NCI-H446 treated with DMSO at 0.1 percent for 48 hours (cell line): ENCODE measurements around the gene CDHR5.

ENCODE experiments used
- DNase-seq: peaks from one replicate; lab custom pipeline; 2025; lab: John Stamatoyannopoulos, UW

CDHR5 gene

DNA sequence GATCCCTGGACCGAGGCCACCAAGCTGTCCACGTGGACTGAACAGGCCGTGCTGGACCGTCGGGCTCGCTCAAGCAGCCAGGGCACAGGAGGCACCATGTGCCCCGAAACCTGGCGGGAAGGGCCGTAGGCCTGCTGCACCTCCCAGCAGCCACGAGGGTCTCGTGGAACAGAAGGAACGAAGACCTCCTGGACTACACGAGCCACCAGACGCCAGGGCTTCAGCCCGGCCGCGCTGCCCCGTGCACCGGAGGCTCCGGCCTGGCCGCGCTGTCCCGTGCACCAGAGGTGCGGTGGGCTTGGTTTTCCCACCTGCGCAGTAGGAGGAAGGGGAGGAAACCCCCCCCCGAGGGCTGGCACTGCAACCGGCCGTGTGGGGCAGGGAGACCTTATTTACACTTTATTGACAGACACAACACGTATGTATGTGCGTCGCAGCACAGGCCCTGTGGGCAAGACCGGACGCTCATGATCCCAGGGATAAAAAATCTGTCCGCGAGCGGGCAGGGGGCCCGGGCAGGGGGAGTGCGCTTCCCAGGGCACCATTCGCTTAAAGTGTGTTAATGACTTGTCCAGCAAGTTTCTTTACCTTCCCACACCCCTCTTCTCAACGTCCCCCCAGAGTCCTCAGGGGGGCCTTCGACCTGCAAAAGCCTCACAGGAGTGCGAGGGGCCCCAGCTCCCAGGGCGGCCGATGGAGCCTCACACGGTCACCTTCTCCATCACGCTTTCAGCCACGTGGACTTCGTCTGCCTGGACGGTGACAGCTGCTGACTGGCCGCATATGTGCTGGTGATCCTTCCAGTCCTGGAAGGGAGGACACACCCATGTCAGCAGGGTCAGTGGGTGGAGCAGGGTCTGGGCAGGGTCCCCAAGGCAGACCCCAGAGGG, 19.3 kb upstream of the CDHR5 start:
- DNase-seq = no peak

DNA sequence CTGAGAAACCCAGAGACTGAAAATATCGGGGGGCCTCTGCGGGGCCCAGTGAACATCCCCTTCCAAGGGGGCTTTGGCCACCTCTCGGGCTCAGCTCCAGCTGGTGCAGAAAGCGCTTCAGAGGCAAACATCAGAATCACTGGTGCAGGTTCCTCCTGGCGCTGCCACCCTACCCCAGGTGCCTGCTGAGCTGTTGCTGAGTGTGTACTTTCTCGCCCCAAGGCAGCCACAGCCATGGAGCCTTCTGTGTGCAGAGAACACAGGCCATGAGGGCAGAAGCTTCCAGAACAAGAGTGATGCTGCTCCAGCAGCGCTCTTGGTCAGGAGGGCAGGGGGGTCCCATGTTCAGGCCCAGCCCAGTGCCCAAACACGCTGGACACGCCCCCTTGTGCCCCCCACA, 18.6 kb upstream of the CDHR5 start:
- DNase-seq = no peak

DNA sequence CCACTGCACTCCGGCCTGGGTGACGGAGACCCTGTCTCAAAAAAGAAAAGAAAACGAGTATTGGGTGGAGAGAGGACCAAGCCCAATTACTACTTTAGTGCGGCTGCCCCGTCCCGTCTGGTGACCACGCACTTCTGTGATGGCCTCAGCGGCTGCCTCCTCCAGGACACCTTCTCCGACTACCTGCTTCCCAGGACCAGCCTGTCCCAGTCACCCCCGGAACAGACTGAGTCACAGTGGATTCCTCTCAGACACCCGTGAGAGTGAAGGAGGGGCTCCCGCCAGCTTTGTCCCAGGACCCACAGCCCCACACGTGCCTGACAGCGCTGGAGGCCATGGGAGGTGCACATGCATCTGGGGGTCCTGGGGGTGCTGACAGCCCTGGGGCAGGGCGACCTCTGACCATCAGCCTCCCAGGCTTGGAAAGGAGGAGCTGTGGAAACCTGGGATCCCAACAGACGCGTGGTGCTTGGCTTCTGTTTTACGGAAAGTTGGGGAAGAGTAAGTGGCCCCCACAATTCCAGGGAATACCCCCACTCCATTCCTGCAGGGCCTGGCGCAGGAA, 17.1 kb upstream of the CDHR5 start:
- DNase-seq = no peak

DNA sequence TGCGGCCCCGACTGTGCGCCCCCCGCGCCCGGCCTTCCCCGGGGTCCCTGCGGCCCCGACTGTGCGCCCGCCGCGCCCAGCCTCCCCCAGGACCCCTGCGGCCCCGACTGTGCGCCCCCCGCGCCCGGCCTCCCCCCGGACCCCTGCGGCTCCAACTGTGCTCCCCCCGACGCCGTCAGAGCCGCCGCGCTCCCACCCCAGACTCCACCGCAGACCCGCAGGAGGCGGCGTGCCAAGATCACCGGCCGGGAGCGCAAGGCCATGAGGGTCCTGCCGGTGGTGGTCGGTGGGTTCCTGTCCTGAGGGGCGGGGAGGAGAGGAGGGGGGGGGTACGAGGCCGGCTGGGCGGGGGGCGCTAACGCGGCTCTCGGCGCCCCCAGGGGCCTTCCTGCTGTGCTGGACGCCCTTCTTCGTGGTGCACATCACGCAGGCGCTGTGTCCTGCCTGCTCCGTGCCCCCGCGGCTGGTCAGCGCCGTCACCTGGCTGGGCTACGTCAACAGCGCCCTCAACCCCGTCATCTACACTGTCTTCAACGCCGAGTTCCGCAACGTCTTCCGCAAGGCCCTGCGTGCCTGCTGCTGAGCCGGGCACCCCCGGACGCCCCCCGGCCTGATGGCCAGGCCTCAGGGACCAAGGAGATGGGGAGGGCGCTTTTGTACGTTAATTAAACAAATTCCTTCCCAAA, 15.4 kb upstream of the CDHR5 start:
- no peak for DNase-seq

DNA sequence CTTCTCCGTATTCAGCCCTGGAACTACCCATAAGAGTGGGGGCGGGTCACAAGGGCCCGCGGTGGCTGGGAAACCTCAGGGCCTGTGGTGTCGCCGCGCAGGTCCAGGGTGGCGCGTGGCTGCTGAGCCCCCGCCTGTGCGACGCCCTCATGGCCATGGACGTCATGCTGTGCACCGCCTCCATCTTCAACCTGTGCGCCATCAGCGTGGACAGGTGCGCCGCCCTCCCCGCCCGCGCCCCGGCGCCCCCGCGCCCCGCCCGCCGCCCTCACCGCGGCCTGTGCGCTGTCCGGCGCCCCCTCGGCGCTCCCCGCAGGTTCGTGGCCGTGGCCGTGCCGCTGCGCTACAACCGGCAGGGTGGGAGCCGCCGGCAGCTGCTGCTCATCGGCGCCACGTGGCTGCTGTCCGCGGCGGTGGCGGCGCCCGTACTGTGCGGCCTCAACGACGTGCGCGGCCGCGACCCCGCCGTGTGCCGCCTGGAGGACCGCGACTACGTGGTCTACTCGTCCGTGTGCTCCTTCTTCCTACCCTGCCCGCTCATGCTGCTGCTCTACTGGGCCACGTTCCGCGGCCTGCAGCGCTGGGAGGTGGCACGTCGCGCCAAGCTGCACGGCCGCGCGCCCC, 14.7 kb upstream of the CDHR5 start:
- no peak for DNase-seq

DNA sequence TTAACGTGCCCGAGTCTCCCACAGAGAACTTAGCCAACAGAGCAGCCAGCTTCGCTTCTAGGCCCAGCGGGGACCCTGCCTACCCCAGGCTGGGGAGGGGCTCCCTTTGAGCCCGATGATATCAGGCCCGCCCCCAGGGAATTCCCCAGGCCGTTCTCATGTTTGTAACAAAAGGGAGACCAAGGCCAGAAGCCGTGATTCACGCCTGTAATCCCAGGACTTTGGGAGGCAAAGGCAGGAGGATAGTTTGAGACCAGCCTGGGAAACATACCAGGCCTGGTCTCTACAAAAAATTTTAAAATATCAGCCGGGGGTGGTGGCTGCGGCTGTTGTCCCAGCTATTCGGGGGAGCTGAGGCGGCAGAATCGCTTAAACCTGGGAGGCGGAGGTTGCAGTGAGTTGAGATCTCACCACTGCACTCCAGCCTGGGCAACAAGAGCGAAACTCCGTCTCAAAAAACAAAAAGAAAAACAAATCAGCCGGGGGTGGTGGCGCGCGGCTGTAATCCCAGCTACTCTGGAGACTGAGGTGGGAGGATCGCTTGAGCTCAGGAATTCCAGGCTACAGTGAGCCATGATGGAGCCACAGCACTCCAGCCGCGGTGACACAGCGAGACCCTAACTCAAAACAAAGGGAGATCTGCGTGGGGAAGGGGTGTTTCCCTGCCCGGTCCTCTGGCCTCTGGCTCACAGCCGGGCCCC, 14.0 kb upstream of the CDHR5 start:
- no peak for DNase-seq

DNA sequence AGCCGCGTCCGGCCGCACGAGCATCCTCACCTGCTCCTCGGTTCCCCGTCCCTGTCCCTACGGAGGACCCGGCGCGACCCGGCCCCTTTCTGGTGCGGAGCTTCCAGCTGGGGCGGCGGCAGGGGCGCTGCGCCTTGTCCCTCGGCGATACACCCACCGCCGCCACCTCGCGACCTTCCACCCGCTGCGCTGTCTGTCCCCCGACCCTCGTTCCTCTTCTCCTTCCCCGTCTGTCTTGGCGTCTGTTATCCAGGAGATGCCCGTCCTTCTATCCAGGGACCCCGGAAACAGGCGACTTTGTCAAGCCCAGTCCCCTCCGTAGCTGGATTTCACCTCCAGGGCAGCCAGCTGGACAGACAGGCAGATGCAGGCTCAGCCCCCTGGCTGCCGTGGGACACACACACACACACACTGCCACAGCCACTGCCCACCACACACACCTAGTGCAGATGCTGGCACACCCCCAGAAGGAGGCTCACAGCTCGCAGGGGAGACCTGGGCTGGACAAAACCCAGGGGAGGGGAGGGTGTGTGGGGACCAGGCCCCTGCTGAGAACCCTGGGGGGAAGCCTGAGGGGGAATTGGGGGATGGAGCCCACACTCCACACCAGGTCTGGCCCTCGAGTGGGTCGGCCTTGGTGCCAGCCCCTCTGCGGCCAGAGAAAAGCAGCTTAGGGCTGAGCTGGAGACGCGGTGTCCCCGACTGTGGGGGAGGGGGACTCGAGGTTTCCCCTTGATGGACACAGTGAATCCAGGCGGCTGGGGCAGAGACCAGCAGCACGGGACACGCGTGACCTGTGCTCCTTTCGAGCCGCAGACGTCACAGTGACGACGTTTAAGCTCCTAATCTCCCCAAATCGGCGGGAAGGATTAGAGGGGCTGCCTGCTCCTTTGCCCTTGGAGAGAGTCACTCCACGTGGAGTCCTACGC, 13.1 kb upstream of the CDHR5 start:
- no peak for DNase-seq

DNA sequence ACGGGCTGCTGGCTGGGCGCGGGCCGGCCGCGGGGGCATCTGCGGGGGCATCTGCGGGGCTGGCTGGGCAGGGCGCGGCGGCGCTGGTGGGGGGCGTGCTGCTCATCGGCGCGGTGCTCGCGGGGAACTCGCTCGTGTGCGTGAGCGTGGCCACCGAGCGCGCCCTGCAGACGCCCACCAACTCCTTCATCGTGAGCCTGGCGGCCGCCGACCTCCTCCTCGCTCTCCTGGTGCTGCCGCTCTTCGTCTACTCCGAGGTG, 12.5 kb upstream of the CDHR5 start:
- no peak for DNase-seq

DNA sequence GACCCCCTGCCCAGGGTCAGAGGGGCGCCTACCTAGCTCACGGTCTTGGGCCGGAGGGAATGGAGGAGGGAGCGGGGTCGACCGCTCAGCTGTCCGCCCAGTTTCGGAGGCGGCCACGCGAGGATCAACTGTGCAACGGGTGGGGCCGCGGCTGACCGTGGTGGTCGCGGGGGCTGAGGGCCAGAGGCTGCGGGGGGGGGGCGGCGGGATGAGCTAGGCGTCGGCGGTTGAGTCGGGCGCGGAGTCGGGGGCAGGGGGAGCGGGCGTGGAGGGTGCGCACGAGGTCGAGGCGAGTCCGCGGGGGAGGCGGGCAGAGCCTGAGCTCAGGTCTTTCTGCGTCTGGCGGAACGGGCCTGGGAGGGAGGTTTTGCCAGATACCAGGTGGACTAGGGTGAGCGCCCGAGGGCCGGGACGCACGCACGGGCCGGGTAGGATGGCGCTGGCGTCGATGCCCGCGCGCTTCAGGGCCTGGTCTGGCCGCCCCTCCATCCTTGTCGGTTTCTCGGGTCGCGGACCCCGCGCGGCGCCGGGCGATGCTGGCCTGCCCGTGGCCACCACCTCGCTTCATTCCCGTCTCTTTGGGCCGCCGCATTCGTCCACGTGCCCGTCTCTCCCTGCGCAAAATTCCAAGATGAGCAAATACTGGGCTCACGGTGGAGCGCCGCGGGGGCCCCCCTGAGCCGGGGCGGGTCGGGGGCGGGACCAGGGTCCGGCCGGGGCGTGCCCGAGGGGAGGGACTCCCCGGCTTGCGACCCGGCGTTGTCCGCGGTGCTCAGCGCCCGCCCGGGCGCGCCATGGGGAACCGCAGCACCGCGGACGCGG, 12.0 kb upstream of the CDHR5 start, which contains the start of gene DRD4:
TSS of gene DRD4 (plus strand) at position 759 of the 822 bp plus-strand sequence. CDS start at position 795, 36 bp downstream.
- no peak for DNase-seq

DNA sequence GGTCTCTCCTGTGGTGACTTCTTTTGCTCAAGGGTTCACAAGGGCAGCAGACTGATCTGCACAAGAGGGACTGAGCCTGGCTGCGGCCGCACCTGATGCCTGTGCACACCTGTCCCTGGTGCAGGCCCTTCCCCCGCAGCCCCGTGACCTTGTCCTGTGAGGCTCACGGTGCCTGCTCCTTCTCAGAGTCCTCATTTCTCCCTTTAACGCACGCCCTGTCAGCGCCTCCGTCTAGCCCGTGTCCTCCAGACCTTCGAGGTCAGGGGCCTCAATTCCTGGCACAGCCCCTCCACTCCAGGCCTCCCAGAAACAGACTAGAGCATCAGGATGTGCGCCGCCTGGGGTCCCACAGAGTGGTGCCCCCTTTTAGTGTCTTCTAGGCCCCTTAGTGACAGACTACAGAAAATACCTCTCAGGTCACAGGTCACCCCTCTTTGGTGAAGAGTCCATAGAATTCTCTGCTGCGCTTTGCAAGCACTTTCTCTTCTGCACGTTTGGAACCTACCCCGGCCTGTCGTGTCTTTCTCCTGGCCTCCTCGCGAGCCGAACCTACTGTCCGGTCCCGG, 11.3 kb upstream of the CDHR5 start:
- DNase-seq = no peak

DNA sequence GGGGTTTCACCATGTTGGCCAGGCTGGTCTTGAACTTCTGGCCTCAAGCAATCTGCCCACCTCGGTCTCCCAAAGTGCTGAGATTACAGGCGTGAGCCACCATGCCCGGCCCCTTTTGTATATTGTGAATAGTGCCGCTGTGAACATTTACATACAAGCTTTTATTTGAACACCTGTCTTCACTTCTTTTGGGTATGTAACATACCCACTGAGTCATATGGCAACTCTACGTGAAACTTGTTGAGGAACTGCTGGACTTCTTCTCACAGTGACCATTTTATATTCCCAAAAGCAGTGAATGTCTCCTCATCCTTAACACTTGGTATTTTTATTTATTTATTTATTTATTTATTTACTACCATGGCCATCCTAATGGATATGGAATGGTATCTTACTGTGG, 6.1 kb upstream of the CDHR5 start:
- DNase-seq = no peak

DNA sequence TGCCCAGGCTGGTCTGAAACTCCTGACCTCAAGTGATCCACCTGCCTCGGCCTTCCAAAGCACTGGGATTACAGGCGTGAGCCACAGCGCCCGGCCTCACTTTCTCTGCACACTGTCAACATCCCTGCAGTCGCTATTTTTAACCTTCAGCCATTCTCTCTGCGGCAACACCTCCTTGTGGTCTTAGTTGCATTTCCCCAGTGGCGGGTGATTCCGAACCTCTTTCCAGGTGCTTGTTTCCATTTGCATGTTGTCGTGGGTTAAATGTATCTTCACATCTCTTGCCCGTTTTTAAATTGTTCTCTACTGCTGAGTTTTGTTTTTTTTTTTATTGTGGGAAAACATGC, 4.5 kb upstream of the CDHR5 start:
- no peak for DNase-seq

DNA sequence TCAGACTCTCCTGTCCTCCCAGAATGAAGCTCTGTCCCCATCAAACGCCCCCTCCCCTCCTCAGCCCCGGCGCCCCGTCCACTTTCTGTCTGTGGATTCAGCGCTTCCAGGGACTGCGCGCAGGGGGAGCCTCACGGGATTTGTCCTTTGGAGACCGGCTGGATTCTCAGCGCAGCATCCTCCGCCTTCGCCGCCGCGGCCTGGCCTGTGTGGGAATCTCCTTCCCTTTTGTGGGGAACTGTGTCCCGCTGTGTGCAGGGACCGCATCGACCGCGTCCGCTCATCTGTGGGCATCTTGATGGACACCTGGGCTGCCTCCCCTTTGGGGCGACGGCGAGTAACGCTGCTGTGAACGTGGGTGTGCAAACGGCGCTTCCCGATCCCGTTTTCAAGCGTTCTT, 3.3 kb upstream of the CDHR5 start:
- DNase-seq = no peak

DNA sequence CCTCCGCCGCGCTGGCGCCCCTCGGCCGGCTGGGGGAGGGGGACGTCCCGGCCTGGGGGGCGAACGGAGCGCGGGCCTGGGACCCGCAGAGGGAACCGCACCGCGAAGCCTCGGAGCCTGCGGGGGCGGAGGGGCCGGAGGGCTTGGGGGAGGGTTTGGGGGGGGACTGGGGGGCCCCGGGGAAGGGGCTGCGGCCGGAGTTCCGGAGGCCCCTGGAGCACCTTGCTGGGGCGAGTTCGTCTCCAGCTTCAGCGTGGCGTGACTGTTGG, 2.5 kb upstream of the CDHR5 start:
- no peak for DNase-seq

DNA sequence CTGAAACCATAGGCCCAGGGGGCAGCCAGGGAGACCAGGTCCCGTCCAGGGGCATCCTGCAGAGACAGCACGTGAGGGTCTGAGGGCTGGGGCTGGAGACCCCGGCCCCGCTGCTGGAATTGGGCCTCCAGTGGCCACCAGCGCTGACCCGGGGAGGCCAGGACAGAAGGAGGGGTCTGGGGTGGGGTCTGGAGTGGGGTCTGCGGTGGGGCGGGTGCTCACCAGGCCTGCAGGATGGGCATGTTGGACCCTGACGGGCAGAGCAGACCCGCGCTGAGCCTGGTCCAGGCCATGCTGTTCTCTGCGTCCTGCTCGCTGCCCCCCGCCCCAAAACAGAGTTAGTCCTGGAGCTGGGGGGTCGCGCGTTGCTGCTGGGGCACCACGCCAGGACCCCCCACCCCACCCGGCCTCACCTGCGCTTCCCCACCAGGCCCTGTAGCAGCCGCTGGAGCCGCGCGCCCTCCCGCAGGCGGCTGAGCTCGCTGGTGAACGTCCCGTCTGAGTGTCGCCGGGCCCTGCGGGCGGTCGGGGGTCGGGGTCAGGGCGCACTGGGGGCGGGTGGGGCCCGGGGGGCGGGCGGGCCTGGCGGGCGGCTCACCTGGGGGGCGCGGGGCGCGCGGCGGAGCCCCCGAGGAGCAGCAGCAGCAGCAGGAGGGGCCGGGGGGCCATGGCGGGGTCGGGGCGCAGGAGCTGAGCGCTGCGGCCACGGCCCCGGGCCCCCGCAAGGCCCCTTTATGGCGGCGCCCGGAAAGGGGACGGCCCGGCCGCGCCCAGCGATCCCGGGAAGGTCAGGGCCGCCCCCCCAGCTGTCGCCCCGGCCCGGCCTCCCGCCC, 1.9 kb upstream of the CDHR5 start, which contains the start of gene SCT:
TSS of gene SCT (minus strand) at position 707 of the 833 bp plus-strand sequence. CDS start at position 669, 38 bp downstream.
- DNase-seq = no peak

DNA sequence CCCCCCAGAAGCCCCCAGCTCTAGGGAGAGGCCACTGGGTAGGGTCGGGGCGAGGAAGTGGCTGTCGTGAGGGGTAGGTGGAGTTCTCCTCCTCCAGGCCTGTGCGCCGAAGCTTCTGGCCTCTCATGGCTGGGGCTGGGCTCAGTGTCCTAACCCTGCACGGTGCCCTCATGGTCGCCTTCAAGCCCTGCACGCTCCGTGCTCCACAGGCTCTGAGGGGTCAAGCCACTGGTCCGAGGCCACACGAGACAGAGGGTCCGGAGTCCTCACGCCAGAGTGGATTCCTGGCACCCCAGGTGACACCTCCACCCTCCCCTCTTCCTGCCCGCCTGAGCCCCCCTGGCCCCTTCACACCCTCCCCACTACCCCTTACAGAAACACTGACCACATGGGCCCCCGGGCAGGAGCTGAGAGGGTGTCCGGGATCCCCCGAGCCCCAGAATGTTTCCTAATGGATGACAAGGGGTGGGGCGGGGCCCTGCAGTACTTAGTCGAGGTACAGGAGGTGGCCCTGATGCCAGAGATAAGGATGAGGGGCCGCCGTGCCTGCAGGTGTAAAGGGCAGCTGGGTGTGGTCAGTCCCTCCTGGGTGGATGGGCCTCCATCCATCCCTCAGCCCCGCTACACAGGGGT, 997 bp upstream of the CDHR5 start:
- DNase-seq = no peak

DNA sequence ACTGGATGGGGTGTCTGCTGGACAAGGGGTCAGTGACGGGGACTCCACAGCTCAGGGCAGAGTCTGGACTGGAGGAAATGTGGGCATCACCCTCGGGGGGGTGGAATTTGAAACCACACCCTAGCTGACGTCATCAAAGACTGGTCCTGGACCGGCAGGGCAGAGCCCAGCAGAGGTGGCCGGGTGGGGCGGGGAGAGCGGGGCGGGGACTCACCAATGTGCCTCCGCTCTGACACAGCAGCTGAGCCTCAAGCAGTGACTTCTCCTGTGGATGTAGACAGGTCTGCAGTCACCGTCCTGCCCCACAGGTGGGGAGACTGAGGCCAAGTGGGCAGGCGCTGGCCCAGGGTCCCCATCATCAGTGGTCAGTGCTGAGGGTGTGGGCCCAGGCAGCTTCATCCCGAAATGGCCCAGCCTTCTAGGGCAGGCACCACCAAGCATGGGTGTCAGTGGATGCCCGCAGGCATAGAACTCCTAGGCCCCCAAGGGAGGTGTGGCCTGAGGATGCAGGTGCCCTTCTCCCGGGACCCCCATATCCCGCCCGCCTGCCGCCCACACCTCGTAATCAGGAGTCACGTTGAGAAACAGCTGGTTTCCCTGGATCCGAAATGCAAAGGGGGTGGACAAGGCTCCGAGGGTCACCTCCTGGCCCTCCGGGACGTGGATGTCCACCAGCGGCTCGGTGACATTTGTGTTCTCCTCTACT, 603 bp downstream of the CDHR5 start:
- DNase-seq = no peak

DNA sequence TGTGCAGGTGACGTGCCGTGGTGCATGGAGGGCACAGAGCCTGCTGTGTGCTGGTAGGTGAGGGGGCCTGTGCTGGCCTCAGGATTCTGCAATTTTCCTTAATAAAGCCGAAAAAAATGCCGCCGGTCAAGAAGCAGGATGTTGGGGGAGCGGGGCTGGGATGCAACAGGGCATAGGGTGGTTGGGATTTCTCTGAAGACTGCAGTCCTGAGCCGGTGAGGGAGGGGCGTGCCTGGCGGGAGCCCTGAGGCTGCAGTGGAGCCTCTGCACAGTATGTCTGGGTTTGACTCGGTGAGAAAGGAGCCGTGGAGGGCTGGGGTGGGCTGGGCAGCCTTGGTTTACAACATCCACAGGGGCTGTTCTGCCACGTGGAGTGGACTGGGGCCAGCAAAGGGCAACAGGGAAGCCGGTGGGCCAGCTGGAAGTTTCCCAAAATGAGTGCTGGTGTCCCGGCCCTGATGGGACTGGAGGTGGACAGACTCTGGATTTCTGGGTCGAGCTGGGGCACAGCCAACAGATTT, 1.3 kb downstream of the CDHR5 start:
- no peak for DNase-seq
